Measurements from ENCODE around the gene OR2T35.
"Not testable (repeated sequence)": the region's sequence is repeated elsewhere in the genome, so short reads cannot be mapped to it uniquely, and the experiment has no call there.

DNA sequence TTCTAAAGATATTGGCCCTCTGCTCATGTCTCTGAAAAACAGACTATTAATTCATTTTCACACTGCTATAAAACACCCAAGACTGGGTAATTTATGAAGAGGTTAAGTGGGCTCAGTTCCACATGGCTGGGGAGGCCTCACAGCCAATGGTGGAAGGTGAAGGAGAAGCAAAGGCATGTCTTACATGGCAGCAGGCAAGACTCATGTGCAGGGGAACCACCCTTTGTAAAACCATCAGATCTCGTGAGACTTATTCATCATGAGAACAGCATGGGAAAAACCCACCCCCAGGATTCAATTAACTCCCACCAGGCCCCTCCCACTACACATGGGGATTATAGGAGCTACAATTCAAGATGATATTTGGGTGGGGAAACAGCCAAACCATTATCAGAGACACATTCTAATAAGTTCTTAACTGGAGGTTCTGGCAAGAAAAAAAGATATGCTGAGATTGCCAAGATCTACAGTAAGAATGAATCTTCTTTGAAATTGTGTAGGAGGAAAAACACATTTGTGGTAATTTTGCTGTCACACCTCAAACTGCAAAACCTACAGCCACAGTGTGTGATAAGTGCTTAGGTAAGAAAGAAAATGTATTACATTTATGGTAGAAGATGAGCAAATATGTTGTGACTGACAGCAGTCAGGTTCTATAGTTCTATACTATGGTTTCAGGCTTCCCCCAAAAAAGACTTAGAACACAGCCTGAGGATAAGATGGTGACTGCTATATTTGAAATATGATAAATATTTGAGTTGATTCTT lies 3.9 kb upstream of the OR2T35 start:
- not testable (repeated sequence) for TF ChIP-seq EZH2 (IDR thresholded peaks at IDR 0.05; ENCODE audit: insufficient read depth, poor library complexity, severe bottlenecking); EZH2phosphoT487 (IDR thresholded peaks at IDR 0.05; ENCODE audit: insufficient read depth, low read depth)

Data from GM23248 (cell line).